Measurements from ENCODE around the gene MX2. TPM values are rescaled to one million over a fixed set of nuclear protein-coding genes. Genes with fewer than 3 reads are reported as not detected.
"Not testable (repeated sequence)": the region's sequence is repeated elsewhere in the genome, so short reads cannot be mapped to it uniquely, and the experiment has no call there.

Gene MX2
- total RNA-seq, 2 experiments from 2014 or later, result 65.1 to 158 TPM

GRCh38 chr21:41349126-41349525 lies 12.7 kb upstream of the MX2 start:
- DNase-seq (no peak), ATAC-seq (no peak)
- no peaks in the 10 kb centered on the region for H3K9me3 Mint-ChIP-seq (ENCODE audit: low read depth)
- H3K27ac Mint-ChIP-seq, result no peak overlapping the region
- peaks cover 35% of the 10 kb centered on the region for H3K27me3 Mint-ChIP-seq
- CTCF ChIA-PET, result no interaction called here
- no peak overlapping the region for H3K4me3 Mint-ChIP-seq
- H3K4me1 Mint-ChIP-seq, result no peaks in the 10 kb centered on the region
- H3K36me3 Mint-ChIP-seq, result no peaks in the 10 kb centered on the region

- peaks cover 4% of the 10 kb centered on the region for H3K4me1 Mint-ChIP-seq
- no peak overlapping the region for H3K4me3 Mint-ChIP-seq
- peaks cover 38% of the 10 kb centered on the region for H3K27me3 Mint-ChIP-seq
- DNase-seq, result no peak
- peaks cover 2% of the 10 kb centered on the region for H3K36me3 Mint-ChIP-seq
- CTCF ChIA-PET, result no interaction called here
- no peaks in the 10 kb centered on the region for H3K9me3 Mint-ChIP-seq (ENCODE audit: low read depth)
- ATAC-seq, result no peak
- no peak overlapping the region for H3K27ac Mint-ChIP-seq
Measured at GRCh38 chr21:41349619-41350390, 12.0 kb upstream of the MX2 start.

GRCh38 chr21:41350436-41351155 lies 11.2 kb upstream of the MX2 start:
- Mint-ChIP-seq H3K27me3 (peaks cover 43% of the 10 kb centered on the region), H3K4me3 (no peak overlapping the region), H3K27ac (no peak overlapping the region), H3K9me3 (ENCODE audit: low read depth) (no peaks in the 10 kb centered on the region), H3K4me1 (peaks cover 4% of the 10 kb centered on the region), H3K36me3 (peaks cover 2% of the 10 kb centered on the region)
- CTCF ChIA-PET, result no interaction called here
- ATAC-seq, result no peak
- DNase-seq, result no peak

- no peaks in the 10 kb centered on the region for H3K9me3 Mint-ChIP-seq (ENCODE audit: low read depth)
- CTCF ChIA-PET, result no interaction called here
- H3K27ac Mint-ChIP-seq, result no peak overlapping the region
- peaks cover 28% of the 10 kb centered on the region for H3K27me3 Mint-ChIP-seq
- peaks cover 9% of the 10 kb centered on the region for H3K36me3 Mint-ChIP-seq
- peaks cover 19% of the 10 kb centered on the region for H3K4me1 Mint-ChIP-seq
- DNase-seq (peak; percentile 35), ATAC-seq (no peak)
- no peak overlapping the region for H3K4me3 Mint-ChIP-seq
Measured at GRCh38 chr21:41357546-41357945, 4.3 kb upstream of the MX2 start.

DNA sequence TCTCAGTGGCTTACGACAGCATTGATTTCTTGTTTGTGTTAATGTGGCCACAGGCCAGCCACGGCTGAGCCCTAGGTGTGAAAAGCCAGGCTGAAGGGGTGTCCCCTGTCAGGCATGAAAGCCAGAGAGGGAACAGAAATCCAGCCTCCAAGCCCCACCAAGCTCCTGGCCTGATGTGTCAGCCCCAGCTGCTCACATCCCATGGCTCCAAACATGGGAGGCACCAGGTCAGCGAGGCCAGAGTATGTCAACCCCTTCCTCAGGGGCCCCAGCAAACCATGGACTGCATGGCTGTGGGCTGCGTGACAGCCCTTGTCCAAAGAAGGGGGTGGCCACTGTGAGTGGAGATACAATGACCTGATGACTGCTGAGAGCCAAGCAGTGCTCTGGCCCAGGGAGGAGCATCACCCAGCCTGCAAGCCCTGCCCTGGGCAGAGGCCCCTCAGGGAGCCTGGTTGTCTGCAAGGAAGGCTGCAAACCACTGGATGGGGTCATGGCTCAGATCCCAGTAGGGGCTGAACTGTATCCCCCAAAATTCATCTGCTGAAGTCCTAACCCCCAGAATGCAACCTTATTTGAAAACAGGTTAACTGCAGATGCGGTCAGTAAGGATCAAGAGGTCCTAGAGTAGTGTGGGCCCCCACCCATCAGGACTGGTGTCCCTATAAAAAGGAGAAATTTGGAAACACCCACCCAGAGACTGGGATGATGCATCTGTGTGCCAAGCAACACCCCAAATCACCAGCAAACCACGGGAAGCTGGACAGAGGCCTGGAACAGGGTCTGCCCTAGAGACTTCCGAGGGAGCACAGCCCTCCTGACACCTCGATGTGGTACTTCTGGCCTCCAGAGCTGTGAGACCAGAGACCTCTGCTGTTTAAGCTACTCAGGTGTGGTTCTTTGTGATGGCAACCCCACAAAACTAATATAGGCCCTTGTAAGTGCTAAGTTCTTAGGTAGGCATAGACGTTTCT lies 3.3 kb upstream of the MX2 start:
- DNase-seq (peak; percentile 35), ATAC-seq (no peak)
- Mint-ChIP-seq H3K9me3 (ENCODE audit: low read depth) (no peaks in the 10 kb centered on the region), H3K27ac (peak overlapping the region; percentile 38), H3K4me1 (peaks cover 25% of the 10 kb centered on the region), H3K27me3 (peaks cover 23% of the 10 kb centered on the region), H3K4me3 (no peak overlapping the region), H3K36me3 (peaks cover 16% of the 10 kb centered on the region)
- CTCF ChIA-PET, result no interaction called here

GRCh38 chr21:41359286-41359685 lies 2.5 kb upstream of the MX2 start:
- no peak for ATAC-seq
- Mint-ChIP-seq H3K36me3 (peaks cover 23% of the 10 kb centered on the region), H3K4me3 (no peak overlapping the region), H3K27ac (peak overlapping the region; percentile 38), H3K9me3 (ENCODE audit: low read depth) (no peaks in the 10 kb centered on the region), H3K4me1 (peaks cover 33% of the 10 kb centered on the region), H3K27me3 (peaks cover 16% of the 10 kb centered on the region)
- CTCF ChIA-PET, result no interaction called here
- DNase-seq, result peak; percentile 39

DNA sequence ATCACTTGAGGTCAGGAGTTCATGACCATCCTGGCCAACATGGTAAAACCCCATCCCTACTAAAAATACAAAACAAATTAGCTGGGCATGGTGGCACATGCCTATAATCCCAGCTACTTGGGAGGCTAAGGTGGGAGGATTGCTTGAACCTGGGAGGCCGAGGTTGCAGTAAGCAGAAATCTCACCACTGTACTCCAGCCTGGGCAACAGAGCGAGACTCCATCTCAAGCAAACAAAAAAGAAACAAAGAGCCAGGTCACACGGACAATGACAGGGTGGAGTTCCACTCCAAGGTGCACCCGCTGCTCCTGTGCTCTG lies 2.1 kb upstream of the MX2 start:
- H3K9me3 Mint-ChIP-seq (ENCODE audit: low read depth); ATAC-seq; DNase-seq; H3K4me3 Mint-ChIP-seq; CTCF ChIA-PET: not testable (repeated sequence)
- Mint-ChIP-seq H3K27ac (peak overlapping the region; percentile 20), H3K36me3 (peaks cover 25% of the 10 kb centered on the region), H3K27me3 (peaks cover 12% of the 10 kb centered on the region), H3K4me1 (peaks cover 34% of the 10 kb centered on the region)

GRCh38 chr21:41360072-41360821 lies 1.6 kb upstream of the MX2 start:
- H3K4me1 Mint-ChIP-seq, result peaks cover 39% of the 10 kb centered on the region
- ATAC-seq (no peak), DNase-seq (peak; percentile 41)
- H3K27me3 Mint-ChIP-seq, result peaks cover 9% of the 10 kb centered on the region
- no peak overlapping the region for H3K4me3 Mint-ChIP-seq
- CTCF ChIA-PET, result interaction anchor here (0.9 to 1.4 kb wide), 2 partner anchors 10 to 63 kb away, joined by 3 to 4 read pairs; no protein-coding TSS in a partner anchor
- no peaks in the 10 kb centered on the region for H3K9me3 Mint-ChIP-seq (ENCODE audit: low read depth)
- H3K36me3 Mint-ChIP-seq, result peaks cover 31% of the 10 kb centered on the region
- H3K27ac Mint-ChIP-seq, result peak overlapping the region; percentile 97

DNA sequence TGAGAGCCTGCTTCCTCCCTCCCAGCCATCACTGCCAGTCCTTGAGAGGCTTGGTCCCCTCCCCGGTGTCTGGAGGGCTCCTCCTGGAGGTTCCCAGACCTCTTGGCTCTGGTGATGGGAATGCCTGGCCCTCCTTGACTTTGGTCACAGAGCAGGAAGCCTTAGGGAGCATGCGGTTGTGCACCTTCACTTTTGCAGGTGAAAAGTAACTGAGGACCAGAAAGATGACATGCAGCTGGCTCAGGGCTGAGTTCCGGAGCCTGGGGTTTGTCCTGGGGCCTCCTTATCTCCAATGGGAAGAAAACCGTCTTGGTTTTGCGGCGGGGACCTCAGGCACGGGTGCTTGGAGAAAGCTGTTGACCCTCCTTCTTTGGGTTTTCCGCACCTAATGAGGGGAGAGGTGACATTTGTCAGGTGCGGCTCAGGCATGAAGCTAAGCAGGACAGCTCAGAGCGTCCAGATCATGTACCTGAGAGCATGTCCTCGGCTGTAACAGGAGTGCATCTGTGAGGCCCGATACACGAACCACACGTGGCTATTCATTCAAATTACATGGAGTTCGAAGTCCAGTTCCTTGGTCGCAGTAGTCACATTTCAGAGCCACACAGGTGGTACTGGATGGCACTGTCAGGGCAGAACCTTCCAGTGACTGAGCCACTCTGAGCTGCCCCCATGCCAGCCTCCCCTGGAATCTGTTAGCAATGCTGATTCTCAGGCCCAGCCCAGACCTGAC lies 608 bp upstream of the MX2 start:
- H3K36me3 Mint-ChIP-seq, result peaks cover 41% of the 10 kb centered on the region
- H3K4me1 Mint-ChIP-seq, result peaks cover 49% of the 10 kb centered on the region
- ATAC-seq (no peak), DNase-seq (no peak)
- H3K9me3 Mint-ChIP-seq (ENCODE audit: low read depth), result no peaks in the 10 kb centered on the region
- H3K27me3 Mint-ChIP-seq, result peaks cover 5% of the 10 kb centered on the region
- peak overlapping the region; percentile 97 for H3K27ac Mint-ChIP-seq
- H3K4me3 Mint-ChIP-seq, result peak overlapping the region; percentile 86
- CTCF ChIA-PET, result interaction anchor here (0.6 to 2.2 kb wide), 4 partner anchors 9 to 78 kb away, joined by 3 to 7 read pairs (median 4); no protein-coding TSS in a partner anchor

DNA sequence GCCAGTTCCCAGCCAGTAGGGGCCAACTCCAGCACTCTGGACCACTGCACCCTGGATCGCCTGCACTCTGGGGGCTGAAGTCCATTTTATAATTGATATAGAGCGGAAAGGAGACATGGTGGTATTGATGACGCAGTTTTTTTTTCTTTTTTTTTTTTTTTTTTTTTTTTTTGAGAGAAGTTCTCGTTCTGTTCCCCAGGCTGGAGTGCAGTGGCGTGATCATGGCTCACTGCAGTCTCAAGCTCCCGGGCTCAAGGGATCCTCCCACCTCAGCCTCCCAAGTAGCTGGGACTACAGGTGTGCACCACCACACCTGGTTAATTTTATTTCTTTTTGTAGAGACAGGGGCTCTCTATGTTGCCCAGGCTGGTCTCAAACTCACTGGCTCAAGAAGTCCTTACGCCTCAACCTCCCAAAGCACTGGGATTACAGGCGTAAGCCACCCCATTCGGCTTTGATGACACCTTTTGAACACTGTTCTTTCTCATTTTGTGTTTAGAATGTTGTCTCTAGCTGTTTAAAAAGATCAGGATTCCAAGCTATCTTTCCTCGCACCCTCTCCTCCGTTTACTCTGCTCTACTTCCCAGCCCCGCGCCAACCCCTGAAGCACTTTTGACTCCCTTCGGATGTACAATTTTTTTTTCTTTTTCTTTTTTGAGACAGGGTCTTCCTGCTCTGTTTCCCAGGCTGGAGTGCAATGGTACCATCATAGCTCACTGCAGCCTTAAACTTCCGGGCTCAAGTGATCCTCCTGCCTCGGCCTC lies 960 bp downstream of the MX2 start:
- CTCF ChIA-PET, result interaction anchor here (1.6 to 2.2 kb wide), 3 partner anchors 9 to 80 kb away, joined by 4 to 7 read pairs (median 5); partner anchors contain the start of gene MX1
- no peaks in the 10 kb centered on the region for H3K9me3 Mint-ChIP-seq (ENCODE audit: low read depth)
- H3K27ac Mint-ChIP-seq, result peak overlapping the region; percentile 97
- H3K27me3 Mint-ChIP-seq, result no peaks in the 10 kb centered on the region
- H3K4me3 Mint-ChIP-seq, result peak overlapping the region; percentile 86
- peaks cover 52% of the 10 kb centered on the region for H3K36me3 Mint-ChIP-seq
- ATAC-seq, result no peak
- DNase-seq, result no peak
- H3K4me1 Mint-ChIP-seq, result peaks cover 62% of the 10 kb centered on the region

DNA sequence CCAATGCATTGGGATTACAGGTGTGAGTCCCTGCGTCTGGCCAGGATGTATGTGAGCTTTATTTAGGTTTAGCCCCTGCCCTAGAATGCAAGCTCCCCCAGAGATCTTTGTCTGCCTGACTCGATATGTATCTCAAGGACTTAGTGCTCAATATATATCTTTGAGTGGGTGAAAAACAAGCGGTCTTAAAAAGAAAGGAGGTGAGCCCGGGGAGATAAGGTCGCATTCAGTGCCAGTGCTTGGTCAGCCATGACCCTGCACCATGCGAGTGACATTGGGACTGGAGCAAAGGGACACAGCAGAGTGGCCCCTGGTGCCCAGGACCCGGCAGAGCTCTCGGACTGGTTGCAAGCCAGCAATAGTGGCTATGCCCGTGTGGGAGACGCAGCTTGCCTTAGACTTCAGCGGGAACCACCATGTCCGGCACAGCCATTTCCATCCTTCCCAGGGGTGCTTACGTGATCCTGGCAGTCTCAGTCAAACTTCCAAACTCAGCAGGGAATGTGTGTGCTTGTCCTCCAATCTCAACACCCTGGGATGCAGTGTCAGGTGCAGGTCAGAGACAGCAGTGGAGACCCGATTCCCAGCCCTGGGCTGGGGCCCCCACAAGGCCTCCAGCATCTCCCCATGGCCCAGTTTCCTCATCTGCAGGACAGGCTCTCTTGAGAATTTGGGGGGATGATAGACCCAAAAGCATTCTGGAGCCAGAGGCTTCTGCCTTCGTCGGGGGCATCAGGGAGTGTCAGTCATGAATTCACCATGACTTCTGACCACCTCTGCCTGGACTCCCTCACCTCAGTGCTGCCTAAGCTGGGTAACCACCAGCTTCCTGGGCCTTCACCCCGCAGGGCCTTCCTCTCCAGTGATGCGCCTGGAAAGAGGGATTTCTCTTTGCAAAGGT lies 1.8 kb downstream of the MX2 start:
- H3K27ac Mint-ChIP-seq, result peak overlapping the region; percentile 97
- CTCF ChIA-PET, result interaction anchor here (1.6 to 2.2 kb wide), 3 partner anchors 9 to 81 kb away, joined by 4 to 7 read pairs (median 5); partner anchors contain the start of gene MX1
- DNase-seq (peak; percentile 39), ATAC-seq (no peak)
- peaks cover 59% of the 10 kb centered on the region for H3K36me3 Mint-ChIP-seq
- peaks cover 70% of the 10 kb centered on the region for H3K4me1 Mint-ChIP-seq
- peak overlapping the region; percentile 86 for H3K4me3 Mint-ChIP-seq
- no peaks in the 10 kb centered on the region for H3K9me3 Mint-ChIP-seq (ENCODE audit: low read depth)
- no peaks in the 10 kb centered on the region for H3K27me3 Mint-ChIP-seq
